Endothelial cell of umbilical vein (primary cell): ENCODE measurements around the gene SIRT4.

Experiments
- EZH2 ChIP-seq: IDR thresholded peaks from 2 replicates; pipeline ENCODE4 v1.6.1; 2012; ENCODE audit warnings: borderline replicate concordance, low read depth, mild to moderate bottlenecking, moderate library complexity, low read length, inconsistent platforms; ENCODE audit not compliant: severe bottlenecking
- FOS ChIP-seq: IDR thresholded peaks from 2 replicates; pipeline ENCODE4 v1.6.1; 2011; ENCODE audit warnings: mild to moderate bottlenecking, low read length, moderate library complexity, borderline replicate concordance; ENCODE audit not compliant: insufficient read depth
- POLR2A ChIP-seq: IDR thresholded peaks from 2 replicates; pipeline ENCODE4 v1.6.1; 2012; ENCODE audit warnings: low read depth, mild to moderate bottlenecking, control low read depth, low read length
- TF ChIP-seq, protein P1 (sequence below), 2 donors: IDR thresholded peaks; 1 replicate in 1 of 2; 2 replicates in 1 of 2; pipeline ENCODE4 v1.5.1; 2011; ENCODE audit warnings: low read length in 2 of 2, mild to moderate bottlenecking in 2 of 2, moderate library complexity in 2 of 2, control low read depth in 1 of 2, inconsistent platforms in 1 of 2, low read depth in 1 of 2; ENCODE audit not compliant: insufficient read depth in 1 of 2; ENCODE audit errors: extremely low read depth in 1 of 2

DNA sequence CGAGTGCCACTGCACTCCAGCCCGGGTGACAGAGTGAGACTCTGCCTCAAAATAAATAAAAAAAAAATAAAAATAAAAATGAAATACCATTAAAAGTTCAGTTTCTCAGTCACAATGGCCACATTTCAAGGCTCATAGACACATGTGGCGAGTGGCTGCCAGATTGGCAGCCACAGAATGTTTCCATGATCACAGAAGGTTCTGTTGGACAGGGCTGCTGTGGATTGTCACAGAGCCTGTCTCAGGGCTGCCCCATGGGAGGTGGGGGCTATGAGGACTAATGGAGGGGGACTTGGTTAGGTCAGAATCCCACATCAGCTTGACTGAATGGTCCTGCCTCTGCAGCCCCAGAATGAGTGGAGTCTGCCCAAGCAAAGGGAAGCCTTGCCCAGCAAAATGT, 29.3 kb downstream of the SIRT4 start:
- TF ChIP-seq, protein P1, sequence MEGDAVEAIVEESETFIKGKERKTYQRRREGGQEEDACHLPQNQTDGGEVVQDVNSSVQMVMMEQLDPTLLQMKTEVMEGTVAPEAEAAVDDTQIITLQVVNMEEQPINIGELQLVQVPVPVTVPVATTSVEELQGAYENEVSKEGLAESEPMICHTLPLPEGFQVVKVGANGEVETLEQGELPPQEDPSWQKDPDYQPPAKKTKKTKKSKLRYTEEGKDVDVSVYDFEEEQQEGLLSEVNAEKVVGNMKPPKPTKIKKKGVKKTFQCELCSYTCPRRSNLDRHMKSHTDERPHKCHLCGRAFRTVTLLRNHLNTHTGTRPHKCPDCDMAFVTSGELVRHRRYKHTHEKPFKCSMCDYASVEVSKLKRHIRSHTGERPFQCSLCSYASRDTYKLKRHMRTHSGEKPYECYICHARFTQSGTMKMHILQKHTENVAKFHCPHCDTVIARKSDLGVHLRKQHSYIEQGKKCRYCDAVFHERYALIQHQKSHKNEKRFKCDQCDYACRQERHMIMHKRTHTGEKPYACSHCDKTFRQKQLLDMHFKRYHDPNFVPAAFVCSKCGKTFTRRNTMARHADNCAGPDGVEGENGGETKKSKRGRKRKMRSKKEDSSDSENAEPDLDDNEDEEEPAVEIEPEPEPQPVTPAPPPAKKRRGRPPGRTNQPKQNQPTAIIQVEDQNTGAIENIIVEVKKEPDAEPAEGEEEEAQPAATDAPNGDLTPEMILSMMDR (IDR thresholded peaks at IDR 0.05; ENCODE audit: extremely low read depth in 1 of 2, insufficient read depth in 1 of 2, low read depth in 1 of 2, low read length in 2 of 2), result no peak
- TF ChIP-seq EZH2 (no peak), POLR2A (no peak), FOS (no peak)
